Liver (tissue), 9 donors: Measurements from ENCODE around the gene SLC22A3. TPM values are rescaled to one million over a fixed set of nuclear protein-coding genes. Genes with fewer than 3 reads are reported as not detected.

ENCODE experiments used
- DNase-seq: peaks from one replicate; pipeline ENCODE4 v3.0.0-alpha.2; 2017; ENCODE audit warnings: low spot score
- H3K27ac ChIP-seq, 2 donors: one replicate each; pipeline ENCODE4 v1.7.0; 2013; ENCODE audit warnings: inconsistent platforms in 2 of 2, low read length in 2 of 2, control low read depth in 1 of 2, low read depth in 1 of 2, mild to moderate bottlenecking in 1 of 2
- H3K27me3 ChIP-seq, 4 donors: one replicate each; pipeline versions ENCODE4 v1.6.1 to v1.7.0; 2013; ENCODE audit warnings: low read length in 3 of 4, inconsistent platforms in 1 of 4, mild to moderate bottlenecking in 1 of 4, moderate library complexity in 1 of 4; ENCODE audit not compliant: control insufficient read depth in 4 of 4, insufficient read depth in 4 of 4
- H3K36me3 ChIP-seq, 4 donors: one replicate each; pipeline versions ENCODE4 v1.6.1 to v1.7.0; 2013; ENCODE audit warnings: low read length in 3 of 4, mild to moderate bottlenecking in 3 of 4, low read depth in 1 of 4, moderate library complexity in 1 of 4; ENCODE audit not compliant: control insufficient read depth in 4 of 4, insufficient read depth in 3 of 4
- H3K4me1 ChIP-seq, 4 donors: one replicate each; pipeline versions ENCODE4 v1.6.1 to v1.7.0; 2013; ENCODE audit warnings: low read length in 3 of 4, mild to moderate bottlenecking in 3 of 4, moderate library complexity in 1 of 4; ENCODE audit not compliant: control insufficient read depth in 4 of 4, insufficient read depth in 4 of 4
- H3K4me3 ChIP-seq, 3 donors: one replicate each; pipeline versions ENCODE4 v1.6.1 to v1.7.0; 2013; ENCODE audit warnings: low read length in 3 of 3, control low read depth in 1 of 3, low read depth in 1 of 3, mild to moderate bottlenecking in 1 of 3
- H3K9ac ChIP-seq, 2 donors: one replicate each; pipeline ENCODE4 v1.7.0; 2013; ENCODE audit warnings: low read length in 2 of 2, mild to moderate bottlenecking in 2 of 2, moderate library complexity in 2 of 2, control low read depth in 1 of 2, low read depth in 1 of 2
- H3K9me3 ChIP-seq, 4 donors: one replicate each; pipeline versions ENCODE4 v1.6.1 to v1.7.0; 2013; ENCODE audit warnings: low read length in 3 of 4; ENCODE audit not compliant: control insufficient read depth in 4 of 4
- ATF3 ChIP-seq: IDR thresholded peaks from 2 replicates; pipeline ENCODE4 v1.6.1; 2016; ENCODE audit warnings: antibody characterized with exemption
- CTCF ChIP-seq: fragments of 150-350 bp; IDR thresholded peaks from 2 replicates; pipeline ENCODE4 v1.5.1; 2017; ENCODE audit warnings: improper control_type of control experiment, low read depth, low read length; ENCODE audit not compliant: missing input control
- EGR1 ChIP-seq, 2 donors: IDR thresholded peaks; 2 replicates each; pipeline ENCODE4 v1.6.1; 2016 to 2018; ENCODE audit warnings: antibody characterized with exemption in 2 of 2, low read depth in 2 of 2
- FOXA1 ChIP-seq: IDR thresholded peaks from 2 replicates; pipeline ENCODE4 v1.6.1; 2016; ENCODE audit warnings: antibody characterized with exemption
- FOXA2 ChIP-seq: IDR thresholded peaks from 2 replicates; pipeline ENCODE4 v1.6.1; 2016; ENCODE audit warnings: antibody characterized with exemption
- HNF4A ChIP-seq, 2 donors: conservative IDR thresholded peaks; 2 replicates each; pipeline ENCODE4 v1.6.1; 2016; ENCODE audit warnings: antibody characterized with exemption in 2 of 2, mild to moderate bottlenecking in 2 of 2
- JUND ChIP-seq, 2 donors: IDR thresholded peaks; 2 replicates each; pipeline ENCODE4 v1.6.1; 2016; ENCODE audit warnings: antibody characterized with exemption in 2 of 2
- MAX ChIP-seq: IDR thresholded peaks from 2 replicates; pipeline ENCODE4 v1.6.1; 2016; ENCODE audit warnings: antibody characterized with exemption
- RAD21 ChIP-seq, 2 donors: IDR thresholded peaks; 2 replicates each; pipeline ENCODE4 v1.6.1; 2016; ENCODE audit warnings: antibody characterized with exemption in 2 of 2, mild to moderate bottlenecking in 2 of 2
- REST ChIP-seq: IDR thresholded peaks from 2 replicates; pipeline ENCODE4 v1.6.1; 2016; ENCODE audit warnings: antibody characterized with exemption, mild to moderate bottlenecking
- RXRA ChIP-seq, 2 donors: IDR thresholded peaks; 2 replicates each; pipeline ENCODE4 v1.6.1; 2017 to 2018; ENCODE audit warnings: antibody characterized with exemption in 2 of 2, mild to moderate bottlenecking in 1 of 2
- SP1 ChIP-seq: IDR thresholded peaks from 2 replicates; pipeline ENCODE4 v1.6.1; 2018; ENCODE audit warnings: antibody characterized with exemption, mild to moderate bottlenecking
- YY1 ChIP-seq: IDR thresholded peaks from 2 replicates; pipeline ENCODE4 v1.6.1; 2016; ENCODE audit warnings: antibody characterized with exemption, mild to moderate bottlenecking
- WGBS: extraction: QIAGEN DNeasy Blood & Tissue Kit; methylation state at CpG from one replicate; pipeline ENCODE4 v1.1.7; 2013; 5-methylcytosine and 5-hydroxymethylcytosine counted together
- polyA plus RNA-seq, 2 donors: library from polyadenylated mRNA; stranded (reverse) in 1 of 2; unstranded in 1 of 2; fragments of 200-250 nt in 1 of 2; fragments of >200 nt in 1 of 2; fragmentation: Nextera tagmentation in 1 of 2; extraction: Ambion mirVana in 1 of 2; gene quantifications; one replicate each; pipeline versions ENCODE4 v1.2.1 to v1.2.3, GENCODE V29; 2013 to 2015
- total RNA-seq, 2 donors: library from RNA; depleted of rRNA; stranded (reverse); fragments of >200 nt; gene quantifications; one replicate each; pipeline ENCODE4 v1.2.3, GENCODE V29; 2014
- TF ChIP-seq, protein P1 (sequence below): IDR thresholded peaks from 2 replicates; pipeline ENCODE4 v1.6.1; 2016; ENCODE audit warnings: antibody characterized with exemption
- donor health status: healthy.
- donor health status: healthy.
- donor health status: healthy.
- donor health status: healthy.
- donor health status: healthy.

SLC22A3 gene, protein sequence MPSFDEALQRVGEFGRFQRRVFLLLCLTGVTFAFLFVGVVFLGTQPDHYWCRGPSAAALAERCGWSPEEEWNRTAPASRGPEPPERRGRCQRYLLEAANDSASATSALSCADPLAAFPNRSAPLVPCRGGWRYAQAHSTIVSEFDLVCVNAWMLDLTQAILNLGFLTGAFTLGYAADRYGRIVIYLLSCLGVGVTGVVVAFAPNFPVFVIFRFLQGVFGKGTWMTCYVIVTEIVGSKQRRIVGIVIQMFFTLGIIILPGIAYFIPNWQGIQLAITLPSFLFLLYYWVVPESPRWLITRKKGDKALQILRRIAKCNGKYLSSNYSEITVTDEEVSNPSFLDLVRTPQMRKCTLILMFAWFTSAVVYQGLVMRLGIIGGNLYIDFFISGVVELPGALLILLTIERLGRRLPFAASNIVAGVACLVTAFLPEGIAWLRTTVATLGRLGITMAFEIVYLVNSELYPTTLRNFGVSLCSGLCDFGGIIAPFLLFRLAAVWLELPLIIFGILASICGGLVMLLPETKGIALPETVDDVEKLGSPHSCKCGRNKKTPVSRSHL
- 10 to 100 TPM in 1 of 2 donors, 1 to 10 TPM in 1; 7.6 to 40.9 TPM for total RNA-seq
- 10 to 100 TPM; 15.4 to 23.5 TPM for polyA plus RNA-seq

DNA sequence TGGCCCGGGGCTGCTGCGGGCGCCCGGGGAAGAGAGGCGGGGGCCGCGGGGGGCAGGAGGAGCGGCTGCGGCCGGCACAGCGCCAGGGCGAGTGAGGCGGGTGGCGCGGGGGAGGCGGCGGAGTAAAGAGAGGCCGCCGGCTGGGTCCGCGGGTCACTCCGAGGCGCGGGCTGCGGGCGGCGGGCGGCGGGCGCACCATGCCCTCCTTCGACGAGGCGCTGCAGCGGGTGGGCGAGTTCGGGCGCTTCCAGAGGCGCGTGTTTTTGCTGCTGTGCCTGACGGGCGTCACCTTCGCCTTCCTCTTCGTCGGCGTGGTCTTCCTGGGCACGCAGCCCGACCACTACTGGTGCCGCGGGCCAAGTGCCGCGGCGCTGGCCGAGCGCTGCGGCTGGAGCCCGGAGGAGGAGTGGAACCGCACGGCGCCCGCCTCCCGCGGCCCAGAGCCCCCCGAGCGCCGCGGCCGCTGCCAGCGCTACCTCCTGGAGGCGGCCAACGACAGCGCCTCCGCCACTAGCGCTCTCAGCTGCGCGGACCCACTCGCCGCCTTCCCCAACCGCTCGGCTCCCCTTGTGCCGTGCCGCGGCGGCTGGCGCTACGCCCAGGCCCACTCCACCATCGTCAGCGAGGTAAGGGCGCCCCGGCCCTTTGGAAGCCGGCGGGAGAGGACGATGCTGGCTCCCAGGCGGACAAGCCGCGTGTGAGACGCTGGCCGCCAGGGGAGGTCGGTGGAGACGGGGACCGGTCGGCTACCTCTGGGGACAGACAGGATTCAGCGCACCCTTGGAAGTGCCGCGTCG is at the start of gene SLC22A3:
SLC22A3 (plus strand) TSS at position 156 of the 797 bp plus-strand sequence; CDS start at position 198, 42 bp downstream.
- TF ChIP-seq CTCF (peak; percentile 4), ATF3 (no peak)
- WGBS, result under 1% methylated on average over 105 of the region's 105 CpGs
- Histone ChIP-seq H3K9ac (peak within 1 kb of the TSS; percentile 40 to 74), H3K9me3 (no peaks in the 10 kb centered on the region), H3K4me3 (peak within 1 kb of the TSS; percentile 69 to 88 (median 75)), H3K27ac (peak within 1 kb of the TSS; percentile 68 to 93), H3K27me3 (no peaks in the 10 kb centered on the region), H3K4me1 (peaks cover 3 to 19% (median 14%) of the 10 kb centered on the region in 4 donors), H3K36me3 (no peaks in the 10 kb centered on the region)
- peak; percentile 51 for DNase-seq

DNA sequence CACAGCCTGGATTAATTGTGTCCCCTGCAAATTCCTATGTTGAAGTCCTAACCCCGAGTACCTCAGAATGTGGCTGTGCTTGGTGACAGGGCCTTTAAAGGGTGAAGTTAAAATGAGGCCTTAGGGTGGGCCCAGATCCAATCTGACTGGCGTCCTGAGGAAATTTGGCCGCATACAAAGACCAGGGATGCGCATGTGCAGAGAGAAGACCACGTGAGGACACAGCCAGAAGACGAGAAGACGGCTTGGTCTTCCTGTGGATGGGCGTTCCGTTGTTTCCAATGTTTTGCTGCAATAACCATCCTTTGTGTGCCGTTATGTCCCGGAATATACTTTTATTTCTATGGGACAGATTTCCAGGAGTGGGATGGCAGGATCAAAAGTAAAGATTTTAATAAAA is 48.6 kb upstream of the SLC22A3 start:
- WGBS, result 96% methylated on average over 11 of the region's 11 CpGs
- Histone ChIP-seq H3K36me3 (no peaks in the 10 kb centered on the region), H3K27ac (no peak overlapping the region), H3K4me3 (no peak overlapping the region), H3K27me3 (no peaks in the 10 kb centered on the region), H3K9me3 (no peaks in the 10 kb centered on the region), H3K9ac (no peak overlapping the region), H3K4me1 (peaks cover 0 to 6% (median 0%) of the 10 kb centered on the region in 4 donors)
- DNase-seq, result no peak
- TF ChIP-seq, protein P1, sequence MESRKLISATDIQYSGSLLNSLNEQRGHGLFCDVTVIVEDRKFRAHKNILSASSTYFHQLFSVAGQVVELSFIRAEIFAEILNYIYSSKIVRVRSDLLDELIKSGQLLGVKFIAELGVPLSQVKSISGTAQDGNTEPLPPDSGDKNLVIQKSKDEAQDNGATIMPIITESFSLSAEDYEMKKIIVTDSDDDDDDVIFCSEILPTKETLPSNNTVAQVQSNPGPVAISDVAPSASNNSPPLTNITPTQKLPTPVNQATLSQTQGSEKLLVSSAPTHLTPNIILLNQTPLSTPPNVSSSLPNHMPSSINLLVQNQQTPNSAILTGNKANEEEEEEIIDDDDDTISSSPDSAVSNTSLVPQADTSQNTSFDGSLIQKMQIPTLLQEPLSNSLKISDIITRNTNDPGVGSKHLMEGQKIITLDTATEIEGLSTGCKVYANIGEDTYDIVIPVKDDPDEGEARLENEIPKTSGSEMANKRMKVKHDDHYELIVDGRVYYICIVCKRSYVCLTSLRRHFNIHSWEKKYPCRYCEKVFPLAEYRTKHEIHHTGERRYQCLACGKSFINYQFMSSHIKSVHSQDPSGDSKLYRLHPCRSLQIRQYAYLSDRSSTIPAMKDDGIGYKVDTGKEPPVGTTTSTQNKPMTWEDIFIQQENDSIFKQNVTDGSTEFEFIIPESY, result no peak
- TF ChIP-seq EGR1 (IDR thresholded peaks at IDR 0.05; ENCODE audit: low read depth in 2 of 2), result no peak
- TF ChIP-seq RXRA (IDR thresholded peaks at IDR 0.05), result no peak
- TF ChIP-seq RAD21 (IDR thresholded peaks at IDR 0.05), result no peak
- no peak for TF ChIP-seq MAX
- TF ChIP-seq ATF3, result no peak
- no peak for TF ChIP-seq FOXA1
- no peak for TF ChIP-seq HNF4A (conservative IDR thresholded peaks at IDR 0.05)
- no peak for TF ChIP-seq SP1
- TF ChIP-seq YY1, result no peak
- TF ChIP-seq FOXA2, result no peak
- TF ChIP-seq JUND (IDR thresholded peaks at IDR 0.05), result no peak
- TF ChIP-seq REST, result no peak
